Measurements from ENCODE around the gene CAMK2B. TPM values are rescaled to one million over a fixed set of nuclear protein-coding genes. Genes with fewer than 3 reads are reported as not detected.

CAMK2B gene
- total and polyA plus RNA-seq, 2 experiments from 2014 or later, result 0.37 to 1.7 TPM

DNA sequence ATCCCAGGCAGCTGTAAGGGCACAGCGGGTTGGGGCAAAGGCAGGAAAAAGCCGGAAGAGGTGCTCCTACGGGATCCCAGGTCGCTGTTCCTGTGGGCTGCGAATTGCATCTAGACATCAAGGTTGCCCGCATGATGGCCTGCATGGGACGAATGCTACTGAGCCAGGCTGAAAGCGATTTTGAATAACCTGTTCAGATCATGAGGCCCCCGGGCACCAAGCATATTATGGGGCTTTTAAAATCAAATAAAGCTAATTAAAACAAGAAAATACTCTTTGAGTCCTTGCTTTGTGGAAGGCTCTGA lies 37.1 kb downstream of the CAMK2B start:
- Histone ChIP-seq H3K27me3 (peaks cover 18% of the 10 kb centered on the region), H3K4me1 (ENCODE audit: insufficient read depth) (peaks cover 5% of the 10 kb centered on the region), H3K4me3 (no peak overlapping the region), H2AFZ (no peak overlapping the region), H3K27ac (no peak overlapping the region), H3K9me2 (replicated peaks; ENCODE audit: insufficient read depth) (no peaks in the 10 kb centered on the region), H3K4me2 (no peak overlapping the region), H3K79me2 (no peaks in the 10 kb centered on the region), H3K36me3 (replicated peaks; ENCODE audit: insufficient read depth, low read depth) (no peaks in the 10 kb centered on the region), H3K9me3 (ENCODE audit: low read depth) (no peaks in the 10 kb centered on the region), H4K20me1 (ENCODE audit: insufficient read depth, poor library complexity, severe bottlenecking) (no peaks in the 10 kb centered on the region)
- no peak for DNase-seq (ENCODE audit: low spot score)
- TF ChIP-seq EZH2phosphoT487 (IDR thresholded peaks at IDR 0.05; ENCODE audit: low read depth, severe bottlenecking, unreplicated experiment) (no peak), EZH2 (IDR thresholded peaks at IDR 0.05; ENCODE audit: borderline replicate concordance) (no peak)
- TF ChIP-seq, protein P1, sequence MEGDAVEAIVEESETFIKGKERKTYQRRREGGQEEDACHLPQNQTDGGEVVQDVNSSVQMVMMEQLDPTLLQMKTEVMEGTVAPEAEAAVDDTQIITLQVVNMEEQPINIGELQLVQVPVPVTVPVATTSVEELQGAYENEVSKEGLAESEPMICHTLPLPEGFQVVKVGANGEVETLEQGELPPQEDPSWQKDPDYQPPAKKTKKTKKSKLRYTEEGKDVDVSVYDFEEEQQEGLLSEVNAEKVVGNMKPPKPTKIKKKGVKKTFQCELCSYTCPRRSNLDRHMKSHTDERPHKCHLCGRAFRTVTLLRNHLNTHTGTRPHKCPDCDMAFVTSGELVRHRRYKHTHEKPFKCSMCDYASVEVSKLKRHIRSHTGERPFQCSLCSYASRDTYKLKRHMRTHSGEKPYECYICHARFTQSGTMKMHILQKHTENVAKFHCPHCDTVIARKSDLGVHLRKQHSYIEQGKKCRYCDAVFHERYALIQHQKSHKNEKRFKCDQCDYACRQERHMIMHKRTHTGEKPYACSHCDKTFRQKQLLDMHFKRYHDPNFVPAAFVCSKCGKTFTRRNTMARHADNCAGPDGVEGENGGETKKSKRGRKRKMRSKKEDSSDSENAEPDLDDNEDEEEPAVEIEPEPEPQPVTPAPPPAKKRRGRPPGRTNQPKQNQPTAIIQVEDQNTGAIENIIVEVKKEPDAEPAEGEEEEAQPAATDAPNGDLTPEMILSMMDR (IDR thresholded peaks at IDR 0.05; ENCODE audit: poor library complexity), result no peak
- WGBS (ENCODE audit: low lambda C conversion rate, missing lambda C conversion rate), result 91% methylated on average over 9 of the region's 9 CpGs

DNA sequence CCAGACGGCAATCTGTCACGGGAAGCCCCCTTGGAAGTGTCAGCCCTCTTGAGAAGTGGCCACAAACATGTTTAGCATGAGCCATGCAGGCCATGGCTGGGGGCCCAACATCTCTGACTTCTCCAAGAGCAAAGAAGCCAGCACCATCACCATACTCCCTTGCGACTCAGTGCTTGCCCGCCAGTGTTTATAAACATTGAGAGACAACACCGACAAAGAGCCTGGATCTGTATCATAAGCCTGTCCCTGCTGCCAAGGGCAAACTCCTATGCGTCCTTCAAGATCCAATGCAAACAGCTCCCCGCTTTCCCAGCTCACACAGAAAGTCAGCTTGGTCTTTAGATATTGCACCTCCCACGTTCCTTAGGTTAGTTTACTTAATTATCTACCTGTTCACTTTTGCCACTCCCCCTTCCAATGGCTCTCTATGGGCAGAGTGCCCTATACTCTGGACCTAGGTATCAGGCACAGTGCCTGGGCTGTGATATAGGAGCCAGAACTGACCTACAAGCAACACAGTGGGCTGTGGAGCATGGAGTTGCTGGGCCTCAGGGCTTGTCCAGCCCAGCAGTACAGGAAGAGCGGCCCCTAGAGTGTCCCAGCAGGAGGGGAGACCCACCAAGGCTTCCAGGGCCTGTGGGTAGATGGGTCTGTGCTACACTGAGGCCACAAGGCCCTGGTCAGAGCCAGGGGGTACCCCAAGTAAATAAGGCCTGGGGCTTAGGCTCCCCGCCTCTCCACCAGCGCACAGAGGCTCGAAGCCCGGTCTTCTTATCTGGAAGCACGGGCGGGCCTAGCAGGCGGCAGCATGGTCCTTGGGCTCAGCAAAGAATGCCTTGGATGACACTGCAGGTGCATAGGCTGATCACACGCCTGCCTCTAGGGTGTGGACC lies 37.7 kb downstream of the CAMK2B start:
- no peaks in the 10 kb centered on the region for H3K36me3 ChIP-seq (replicated peaks; ENCODE audit: insufficient read depth, low read depth)
- no peak for DNase-seq (ENCODE audit: low spot score)
- WGBS (ENCODE audit: low lambda C conversion rate, missing lambda C conversion rate), result 86% methylated on average over 17 of the region's 17 CpGs

DNA sequence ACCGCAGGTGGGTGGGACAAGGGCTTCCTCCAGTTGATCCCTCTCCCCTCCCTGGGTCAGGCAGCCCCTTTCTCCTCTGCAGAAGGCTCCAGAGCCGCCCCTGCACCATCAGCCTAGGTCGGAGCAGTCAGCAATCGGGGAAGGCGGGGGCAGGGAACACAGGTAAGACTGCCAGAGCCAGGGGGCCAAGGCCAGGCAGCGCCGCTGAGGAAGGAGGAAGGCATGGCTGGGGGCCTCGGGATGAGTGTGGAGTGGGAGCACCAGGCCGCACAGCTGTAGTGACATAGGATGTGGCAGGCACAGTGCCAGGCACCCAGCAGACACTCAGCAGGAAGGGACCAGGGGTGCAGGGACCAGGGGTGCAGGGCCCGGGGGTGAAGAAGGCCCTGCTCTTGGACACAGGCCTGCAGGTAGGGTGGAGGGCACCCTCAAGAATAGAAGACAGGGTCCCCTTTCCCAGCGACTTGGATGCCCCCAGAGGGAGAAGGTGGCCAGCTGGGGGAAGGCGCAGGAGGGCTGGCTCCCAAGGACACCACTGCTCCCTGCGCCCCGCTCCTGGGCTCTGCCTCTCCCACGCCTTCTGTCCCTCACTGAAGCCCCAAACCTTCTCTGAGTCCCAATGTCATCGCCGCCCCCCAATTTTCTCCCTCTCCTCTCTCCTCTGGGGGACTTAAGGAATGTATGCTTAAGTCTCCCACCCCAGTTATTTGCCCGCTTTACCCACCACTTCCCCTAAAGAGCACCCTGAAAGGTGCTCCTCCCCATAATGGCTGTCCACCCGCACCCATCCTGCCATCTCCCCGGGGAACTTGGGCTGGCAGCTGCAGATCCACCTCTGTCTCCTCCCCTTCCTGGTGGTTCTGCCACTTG lies 38.5 kb downstream of the CAMK2B start:
- H4K20me1 ChIP-seq (ENCODE audit: insufficient read depth, poor library complexity, severe bottlenecking), result no peaks in the 10 kb centered on the region
- H2AFZ ChIP-seq, result no peak overlapping the region
- DNase-seq (ENCODE audit: low spot score), result no peak
- H3K27me3 ChIP-seq, result peaks cover 3% of the 10 kb centered on the region
- H3K9me3 ChIP-seq (ENCODE audit: low read depth), result no peaks in the 10 kb centered on the region
- no peaks in the 10 kb centered on the region for H3K36me3 ChIP-seq (replicated peaks; ENCODE audit: insufficient read depth, low read depth)
- no peak for TF ChIP-seq EZH2 (IDR thresholded peaks at IDR 0.05; ENCODE audit: borderline replicate concordance)
- TF ChIP-seq, protein P1 (IDR thresholded peaks at IDR 0.05; ENCODE audit: poor library complexity), result no peak
- no peak for TF ChIP-seq EZH2phosphoT487 (IDR thresholded peaks at IDR 0.05; ENCODE audit: low read depth, severe bottlenecking, unreplicated experiment)
- no peaks in the 10 kb centered on the region for H3K9me2 ChIP-seq (replicated peaks; ENCODE audit: insufficient read depth)
- WGBS (ENCODE audit: low lambda C conversion rate, missing lambda C conversion rate), result 90% methylated on average over 16 of the region's 20 CpGs
- no peak overlapping the region for H3K27ac ChIP-seq
- no peak overlapping the region for H3K4me3 ChIP-seq
- H3K4me2 ChIP-seq, result no peak overlapping the region
- peaks cover 3% of the 10 kb centered on the region for H3K4me1 ChIP-seq (ENCODE audit: insufficient read depth)
- H3K79me2 ChIP-seq, result no peaks in the 10 kb centered on the region

More for the DNA sequence above, 37.7 kb downstream of the CAMK2B start:
- peaks cover 5% of the 10 kb centered on the region for H3K4me1 ChIP-seq (ENCODE audit: insufficient read depth)
- H3K4me3 ChIP-seq, result no peak overlapping the region
- H3K27ac ChIP-seq, result no peak overlapping the region
- TF ChIP-seq EZH2 (IDR thresholded peaks at IDR 0.05; ENCODE audit: borderline replicate concordance) (no peak), EZH2phosphoT487 (IDR thresholded peaks at IDR 0.05; ENCODE audit: low read depth, severe bottlenecking, unreplicated experiment) (no peak)
- TF ChIP-seq, protein P1 (IDR thresholded peaks at IDR 0.05; ENCODE audit: poor library complexity), result no peak
- H3K9me2 ChIP-seq (replicated peaks; ENCODE audit: insufficient read depth), result no peaks in the 10 kb centered on the region
- no peak overlapping the region for H3K4me2 ChIP-seq
- H3K9me3 ChIP-seq (ENCODE audit: low read depth), result no peaks in the 10 kb centered on the region
- H3K27me3 ChIP-seq, result peaks cover 12% of the 10 kb centered on the region
- H2AFZ ChIP-seq, result no peak overlapping the region
- no peaks in the 10 kb centered on the region for H4K20me1 ChIP-seq (ENCODE audit: insufficient read depth, poor library complexity, severe bottlenecking)
- H3K79me2 ChIP-seq, result no peaks in the 10 kb centered on the region

All from hepatocyte (in vitro differentiated cells).